ENCODE measurements around the gene MECP2. TPM values are rescaled to one million over a fixed set of nuclear protein-coding genes. Genes with fewer than 3 reads are reported as not detected.

MECP2 gene
- 24.7 and 29.8 TPM in 2 replicates for total RNA-seq

DNA sequence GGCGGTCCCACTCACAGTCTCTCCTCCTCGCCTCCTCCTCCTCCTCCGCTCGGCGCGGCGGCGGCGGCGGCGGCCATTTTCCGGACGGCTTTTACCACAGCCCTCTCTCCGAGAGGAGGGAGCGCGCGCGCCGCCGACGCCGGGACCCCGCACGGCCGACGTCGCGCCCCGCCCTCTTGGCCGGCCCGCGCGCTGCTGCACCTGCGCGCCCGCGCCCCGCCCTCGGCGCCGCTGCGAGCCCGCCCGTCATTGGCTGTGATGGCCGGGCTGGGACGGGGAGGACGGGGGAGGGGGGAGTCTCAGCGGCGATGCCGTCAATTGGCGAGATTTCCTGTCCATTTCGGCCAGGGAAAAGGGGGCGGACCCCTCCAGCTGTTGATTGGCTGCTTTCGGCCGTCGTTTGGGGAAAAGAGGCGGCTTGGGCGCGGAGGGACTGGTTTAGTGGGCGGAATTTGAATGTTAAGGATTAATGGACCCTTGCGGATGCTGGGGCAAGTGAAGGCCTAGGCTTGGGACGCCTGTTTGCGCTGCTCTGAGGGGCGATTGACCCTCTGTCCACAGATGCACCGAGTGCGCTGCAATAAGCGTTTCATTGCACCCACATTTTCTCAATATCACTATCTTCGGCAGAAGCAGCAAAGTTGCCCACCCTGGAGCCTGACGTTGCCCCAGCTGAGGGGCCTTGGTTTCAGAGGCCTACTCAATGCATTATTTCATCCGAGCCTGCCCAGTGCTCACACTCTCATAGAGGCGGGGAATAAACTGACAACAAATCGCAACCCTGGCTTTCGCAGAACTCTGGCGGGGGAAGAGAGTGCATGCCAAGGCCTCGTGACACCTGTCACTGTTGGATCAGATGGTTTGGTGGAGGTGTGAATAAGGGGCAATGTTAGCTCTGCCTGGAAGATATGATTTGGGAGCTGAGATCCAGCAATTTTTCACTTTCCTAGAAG, at the start of gene MECP2:
Gene MECP2 (minus strand): TSS at position 129 of the 953 bp plus-strand sequence.

DNA sequence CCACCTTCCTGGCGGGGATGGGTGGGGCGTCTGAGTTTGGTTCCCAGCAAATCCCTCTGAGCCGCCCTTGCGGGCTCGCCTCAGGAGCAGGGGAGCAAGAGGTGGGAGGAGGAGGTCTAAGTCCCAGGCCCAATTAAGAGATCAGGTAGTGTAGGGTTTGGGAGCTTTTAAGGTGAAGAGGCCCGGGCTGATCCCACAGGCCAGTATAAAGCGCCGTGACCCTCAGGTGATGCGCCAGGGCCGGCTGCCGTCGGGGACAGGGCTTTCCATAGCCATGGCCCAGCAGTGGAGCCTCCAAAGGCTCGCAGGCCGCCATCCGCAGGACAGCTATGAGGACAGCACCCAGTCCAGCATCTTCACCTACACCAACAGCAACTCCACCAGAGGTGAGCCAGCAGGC, 46.5 kb upstream of the MECP2 start, which contains the start of gene OPN1LW:
Gene OPN1LW (plus strand): TSS at position 234 of the 400 bp plus-strand sequence. CDS start 41 bp downstream, at position 275.

DNA sequence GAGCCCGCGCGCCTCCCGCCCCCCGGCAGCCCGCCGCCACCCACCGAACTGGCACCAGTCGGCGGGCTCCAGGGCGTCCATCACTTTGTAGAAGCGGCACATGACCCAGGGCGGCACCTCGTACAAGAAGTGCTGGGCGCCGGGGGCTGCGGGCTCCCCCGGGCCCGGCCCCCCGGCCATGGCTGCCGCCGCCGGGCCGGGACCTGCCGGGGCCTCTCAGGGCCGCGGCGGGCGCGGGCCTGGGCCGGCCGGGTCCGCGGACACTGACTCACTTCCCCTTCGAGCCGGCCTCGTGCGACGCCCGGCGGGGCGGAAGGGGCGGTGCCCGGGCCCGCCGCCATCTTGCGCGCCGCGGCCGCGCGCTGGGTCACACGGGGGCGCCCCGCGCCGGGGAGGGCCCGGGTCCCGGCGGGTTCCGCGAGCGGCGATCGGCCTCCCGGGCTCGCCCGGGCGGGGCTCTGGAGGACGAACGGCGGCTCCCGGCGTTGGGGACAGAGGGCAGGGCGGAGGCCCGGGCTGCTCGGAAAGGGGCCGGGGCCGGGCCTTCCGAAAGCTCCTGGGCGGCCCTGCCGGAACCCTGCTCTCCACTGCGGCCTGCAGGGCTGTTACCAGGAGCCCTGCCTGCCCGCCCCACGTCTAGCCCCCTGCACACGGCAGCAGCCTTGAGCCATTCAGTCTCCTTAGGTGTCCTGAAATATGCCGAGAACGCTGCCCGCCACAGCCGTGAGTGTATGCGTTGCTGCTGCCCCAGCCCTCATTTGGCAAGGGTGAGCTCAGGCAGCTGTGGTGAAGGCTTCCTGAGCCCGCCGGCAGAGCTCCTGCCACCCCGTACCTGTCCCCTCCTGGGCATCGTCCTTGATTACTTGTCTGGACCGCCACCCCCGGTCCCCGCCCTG, 77.6 kb downstream of the MECP2 start, which contains the start of gene IRAK1:
Gene IRAK1 (minus strand): TSS at position 270 of the 896 bp plus-strand sequence. CDS start 90 bp downstream, at position 180.

DNA sequence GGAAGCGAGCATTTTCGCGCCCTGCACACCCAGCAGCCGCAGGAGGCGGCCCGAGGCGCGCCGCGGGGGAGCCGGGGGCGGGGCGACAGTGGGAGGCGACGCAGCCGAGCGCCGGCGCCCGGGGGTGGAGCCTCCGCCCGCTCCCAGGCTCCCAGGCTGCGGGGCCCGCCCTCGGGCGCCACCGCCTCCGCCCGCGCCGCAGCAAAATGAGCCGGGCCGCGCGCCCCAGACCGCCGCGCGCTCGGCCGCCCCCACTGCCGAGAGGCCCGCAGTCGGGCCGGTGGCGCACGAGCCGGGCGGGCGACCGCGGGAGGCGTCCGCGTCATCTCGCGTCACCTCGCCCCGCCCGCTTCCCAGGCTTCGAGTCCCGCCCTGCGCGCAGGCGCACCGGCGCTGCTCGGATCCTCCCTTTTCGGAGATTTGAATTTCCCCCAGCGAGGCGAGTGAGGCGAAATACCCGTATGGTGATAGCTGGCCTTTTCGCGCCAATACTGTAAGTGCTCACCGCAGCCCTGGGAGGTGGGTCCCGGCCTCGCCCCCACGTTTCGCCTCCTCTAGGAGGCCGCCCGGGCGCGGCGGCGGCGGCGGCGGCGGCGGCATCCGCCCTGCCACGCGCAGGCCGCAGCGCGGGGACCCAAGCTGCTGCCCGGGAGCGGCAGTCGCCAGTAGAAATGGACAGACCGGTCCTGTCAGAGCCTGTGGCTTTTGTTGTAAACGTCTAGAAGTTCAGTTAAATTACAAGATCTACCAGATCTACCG, 125.0 kb downstream of the MECP2 start, which contains the start of gene TMEM187:
Gene TMEM187 (plus strand): TSS at position 387 of the 759 bp plus-strand sequence. CDS start 9,309 bp downstream, outside the sequence.

Other genes starting within 250 kb of the MECP2 start
- 2.7 and 5.5 TPM in 2 replicates for gene L1CAM, start 211.5 kb downstream of the MECP2 start, total RNA-seq
- gene AVPR2, start 193.0 kb downstream of the MECP2 start, total RNA-seq: not detected in 2 replicates
- 2.7 and 3.6 TPM in 2 replicates for gene ARHGAP4, start 171.5 kb downstream of the MECP2 start, total RNA-seq
- 48.6 and 76.7 TPM in 2 replicates for gene NAA10, start 162.7 kb downstream of the MECP2 start, total RNA-seq
- gene RENBP, start 153.1 kb downstream of the MECP2 start, total RNA-seq: 1.4 and 2.0 TPM in 2 replicates
- 14.6 and 21.1 TPM in 2 replicates for gene HCFC1, start 125.9 kb downstream of the MECP2 start, total RNA-seq
- gene TMEM187, start 125.0 kb downstream of the MECP2 start, total RNA-seq: 6.1 and 7.5 TPM in 2 replicates
- 92.7 and 97.1 TPM in 2 replicates for gene IRAK1, start 77.8 kb downstream of the MECP2 start, total RNA-seq
- not detected in 2 replicates for gene OPN1LW, start 46.5 kb upstream of the MECP2 start, total RNA-seq
- not detected in 2 replicates for gene OPN1MW, start 84.9 kb upstream of the MECP2 start, total RNA-seq
- gene OPN1MW2, start 122.0 kb upstream of the MECP2 start, total RNA-seq: not detected in 2 replicates
- not detected in 2 replicates for gene OPN1MW3, start 159.9 kb upstream of the MECP2 start, total RNA-seq
- not detected in 2 replicates for gene TEX28, start 197.4 kb upstream of the MECP2 start, total RNA-seq
- gene TKTL1, start 198.1 kb upstream of the MECP2 start, total RNA-seq: not detected in 2 replicates

Data from uterine smooth muscle cell (primary cell).